ENCODE data around the gene SLC6A11.
A peak's percentile ranks its signal among the peaks of the same experiment; 100 is the strongest.

Gene SLC6A11

DNA sequence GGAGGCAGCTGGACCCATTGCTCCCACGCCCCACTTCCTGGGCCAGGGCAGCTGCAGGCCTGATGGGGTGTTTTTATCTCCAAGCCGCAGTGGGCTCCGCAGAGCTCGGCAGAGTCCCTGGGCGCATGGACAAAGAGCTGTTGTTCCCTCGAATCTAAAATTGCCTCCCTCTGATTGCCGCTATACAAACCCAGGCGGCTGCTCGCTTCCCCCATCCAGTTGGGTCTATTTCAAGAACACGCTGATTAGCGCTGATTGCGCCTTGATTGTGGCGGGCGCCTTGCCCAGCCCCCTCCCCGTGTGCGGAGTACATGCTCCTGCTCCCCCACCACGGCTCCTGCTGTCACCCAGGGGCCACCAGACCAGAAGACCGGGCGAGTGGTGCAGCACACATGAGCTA lies 133.2 kb downstream of the SLC6A11 start:
- FAIRE-seq (no peak), DNase-seq (ENCODE audit: insufficient read length, low spot score) (no peak)

DNA sequence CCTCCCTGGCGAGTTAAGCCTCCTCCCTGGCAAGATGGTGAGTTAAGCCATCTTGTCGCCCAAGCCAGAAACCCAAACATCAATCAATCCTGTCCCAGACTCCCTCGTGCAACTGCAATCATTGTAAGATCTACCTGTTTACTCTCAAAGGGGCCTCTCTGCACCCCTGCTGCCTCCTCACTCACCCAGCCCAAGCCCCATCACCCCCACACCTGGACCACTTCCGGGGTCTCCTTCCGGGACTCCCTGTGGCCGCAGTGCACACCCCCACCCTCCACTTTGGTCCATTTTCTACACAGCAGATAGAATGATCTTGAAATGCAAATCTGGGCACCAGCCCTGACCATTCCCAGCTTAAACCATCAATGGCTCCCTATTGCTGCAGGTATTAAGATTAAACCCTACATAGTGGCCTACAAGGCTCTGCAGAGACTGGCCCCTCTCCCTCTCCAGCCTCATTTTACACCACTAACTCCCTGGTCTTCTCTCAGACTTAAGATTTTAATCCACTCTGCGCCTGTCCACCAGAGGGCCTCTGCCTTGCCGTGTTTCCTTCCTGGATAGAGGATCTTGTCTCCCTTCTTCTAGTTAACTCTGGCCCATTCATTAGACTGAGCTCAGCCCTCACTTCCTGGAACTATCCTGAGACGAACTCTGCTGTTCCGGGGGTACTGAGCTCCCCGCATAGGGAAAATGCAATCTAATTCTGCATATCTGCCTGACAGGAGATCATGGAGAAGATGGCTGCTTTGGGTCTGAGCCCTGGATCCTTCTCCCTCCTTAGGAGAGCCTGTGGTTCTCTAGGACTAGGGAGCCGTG lies 134.7 kb downstream of the SLC6A11 start:
- DNase-seq (ENCODE audit: insufficient read length, low spot score) (peak; percentile 46), FAIRE-seq (no peak)

DNA sequence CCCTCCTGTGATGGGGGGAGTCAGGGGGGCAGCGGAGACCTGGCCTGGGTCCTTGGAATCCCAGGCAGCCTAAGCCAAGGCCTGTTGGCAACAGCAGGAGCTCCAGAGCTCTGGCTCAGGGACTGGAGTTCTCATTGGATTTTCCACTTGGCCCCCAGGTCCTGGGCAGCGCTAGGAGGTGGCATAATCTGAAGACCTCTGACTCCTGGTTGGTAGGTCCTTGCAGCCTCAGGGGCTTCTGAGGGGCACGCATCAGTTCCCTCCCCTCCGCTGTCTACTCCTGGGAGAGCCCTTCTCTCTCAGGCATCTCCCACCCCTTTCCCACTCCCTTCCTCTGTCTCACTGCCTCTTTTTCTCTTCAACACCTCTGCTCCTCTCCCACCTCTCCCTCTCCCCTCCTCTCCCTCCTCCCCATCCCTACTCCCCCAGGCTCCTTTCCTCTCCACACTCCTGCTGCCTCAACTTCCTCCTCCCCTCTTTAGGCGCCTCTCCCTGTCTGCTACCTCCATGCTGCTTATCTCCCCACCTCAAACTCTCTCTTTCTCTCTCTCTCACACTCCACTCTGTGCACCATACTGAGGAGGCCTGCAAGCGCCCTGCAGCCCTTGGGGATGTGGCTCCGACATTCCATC lies 135.4 kb downstream of the SLC6A11 start:
- DNase-seq (ENCODE audit: insufficient read length, low spot score) (no peak), FAIRE-seq (no peak)

DNA sequence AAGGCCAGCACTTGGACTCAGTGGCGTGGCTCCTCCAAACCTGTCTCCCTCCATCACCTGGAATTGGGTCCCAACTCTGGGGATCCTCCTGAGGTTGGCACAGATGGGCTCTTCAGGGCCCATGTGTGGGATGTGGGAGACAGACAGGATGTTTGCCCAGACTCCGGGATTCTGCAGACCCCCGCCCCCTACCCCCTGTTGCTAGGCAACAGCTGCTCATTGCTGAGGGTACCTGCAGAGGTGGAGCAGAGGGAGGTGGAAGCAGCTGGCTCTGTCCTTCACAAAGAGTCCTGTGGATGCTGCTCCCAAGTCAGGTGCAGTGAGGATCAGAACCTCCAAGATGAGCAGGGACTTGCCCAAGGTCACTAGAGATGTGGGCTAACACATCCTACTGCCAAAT lies 136.5 kb downstream of the SLC6A11 start:
- FAIRE-seq (no peak), DNase-seq (ENCODE audit: insufficient read length, low spot score) (no peak)

DNA sequence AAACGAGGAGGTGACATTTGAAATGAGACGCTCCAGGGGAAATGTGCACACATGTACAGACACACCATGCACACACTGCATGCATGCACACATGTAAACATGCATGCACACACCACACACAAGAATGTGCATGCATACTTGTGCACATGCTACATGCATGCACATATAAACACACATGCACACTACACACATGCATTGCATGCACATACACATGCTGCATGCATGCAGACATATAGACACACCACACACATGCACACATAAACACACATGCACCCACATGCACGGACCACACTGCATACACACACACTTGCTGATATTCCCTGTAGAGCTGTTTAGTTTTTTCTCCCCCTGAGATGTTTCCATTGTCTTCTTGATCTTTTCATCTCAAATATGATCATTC lies 138.7 kb downstream of the SLC6A11 start:
- DNase-seq (ENCODE audit: insufficient read length, low spot score) (no peak), FAIRE-seq (peak; percentile 87)

DNA sequence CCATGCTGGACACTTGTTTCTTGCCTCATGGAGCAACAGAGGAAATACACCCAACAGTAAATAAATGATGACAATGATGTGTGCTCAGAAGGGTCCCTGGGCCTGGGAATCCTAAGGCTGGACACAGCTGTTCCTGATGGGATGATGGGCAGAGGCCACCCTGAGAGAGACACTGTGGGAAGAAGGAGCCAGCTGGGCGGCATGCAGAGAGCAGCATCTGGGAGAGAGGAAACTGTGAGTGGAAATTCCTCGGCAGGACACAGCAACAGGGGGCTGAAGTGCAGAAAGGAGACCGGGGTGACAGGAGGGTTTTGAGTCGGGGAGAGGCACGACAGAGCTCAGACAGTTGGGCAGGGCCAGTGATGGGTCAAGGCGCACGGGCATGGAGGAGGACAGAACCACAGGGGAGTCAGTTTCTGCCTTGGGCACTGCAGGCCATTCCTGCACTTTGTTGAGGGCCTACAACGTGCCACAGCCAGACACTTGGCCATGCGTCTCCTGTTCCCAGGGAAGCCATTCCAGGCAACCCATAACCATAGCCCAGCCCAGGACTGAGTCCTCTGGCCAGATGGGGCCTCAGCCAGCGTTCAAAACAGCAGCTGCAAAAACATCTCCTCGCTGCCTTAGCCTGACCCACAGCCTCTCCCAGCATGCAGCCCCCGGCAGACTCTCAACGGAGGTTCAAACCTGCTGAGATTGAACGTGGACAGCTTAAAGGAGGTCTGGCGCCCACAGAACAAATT lies 139.9 kb downstream of the SLC6A11 start:
- FAIRE-seq (no peak), DNase-seq (ENCODE audit: insufficient read length, low spot score) (no peak)

DNA sequence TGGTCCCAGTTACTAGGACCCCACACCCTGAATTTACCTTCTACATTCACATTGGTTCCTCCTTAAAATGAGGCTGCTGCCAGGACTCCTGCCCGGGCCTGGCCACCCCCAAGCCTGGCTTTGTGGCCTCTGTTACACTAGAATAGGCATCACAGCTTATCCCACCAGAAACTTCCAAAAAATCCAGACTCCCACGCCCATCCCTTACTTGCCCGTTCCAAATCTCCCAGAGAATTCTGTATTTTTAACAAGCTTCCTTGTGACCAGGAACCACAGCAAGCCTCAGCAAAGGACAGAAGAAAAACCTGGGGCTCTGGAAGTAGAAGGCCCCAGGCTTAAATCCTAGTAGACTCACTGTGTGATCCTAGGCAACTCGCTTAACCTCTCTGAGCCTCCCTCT lies 140.5 kb downstream of the SLC6A11 start:
- FAIRE-seq: no peak
- no peak for DNase-seq (ENCODE audit: insufficient read length, low spot score)

DNA sequence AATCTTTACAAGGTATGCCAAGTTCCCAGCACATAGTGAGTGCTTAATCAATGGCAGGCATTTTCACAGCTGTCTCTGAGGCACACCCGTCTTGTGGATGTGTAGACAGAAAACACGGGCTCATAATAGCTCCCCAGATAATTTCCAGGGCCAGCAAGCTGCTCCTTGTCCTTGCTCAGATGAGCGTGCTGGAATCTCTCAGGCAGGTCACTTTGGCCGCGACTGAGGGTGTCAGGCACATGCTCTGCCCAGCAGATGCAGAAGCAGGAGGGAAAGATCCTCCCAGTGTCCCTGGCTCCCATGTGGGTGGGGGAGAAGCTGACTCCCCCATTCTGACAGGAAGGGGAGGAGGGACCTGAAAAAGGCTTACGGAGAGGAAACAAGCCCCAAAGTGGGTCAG lies 141.0 kb downstream of the SLC6A11 start:
- DNase-seq (ENCODE audit: insufficient read length, low spot score): no peak

DNA sequence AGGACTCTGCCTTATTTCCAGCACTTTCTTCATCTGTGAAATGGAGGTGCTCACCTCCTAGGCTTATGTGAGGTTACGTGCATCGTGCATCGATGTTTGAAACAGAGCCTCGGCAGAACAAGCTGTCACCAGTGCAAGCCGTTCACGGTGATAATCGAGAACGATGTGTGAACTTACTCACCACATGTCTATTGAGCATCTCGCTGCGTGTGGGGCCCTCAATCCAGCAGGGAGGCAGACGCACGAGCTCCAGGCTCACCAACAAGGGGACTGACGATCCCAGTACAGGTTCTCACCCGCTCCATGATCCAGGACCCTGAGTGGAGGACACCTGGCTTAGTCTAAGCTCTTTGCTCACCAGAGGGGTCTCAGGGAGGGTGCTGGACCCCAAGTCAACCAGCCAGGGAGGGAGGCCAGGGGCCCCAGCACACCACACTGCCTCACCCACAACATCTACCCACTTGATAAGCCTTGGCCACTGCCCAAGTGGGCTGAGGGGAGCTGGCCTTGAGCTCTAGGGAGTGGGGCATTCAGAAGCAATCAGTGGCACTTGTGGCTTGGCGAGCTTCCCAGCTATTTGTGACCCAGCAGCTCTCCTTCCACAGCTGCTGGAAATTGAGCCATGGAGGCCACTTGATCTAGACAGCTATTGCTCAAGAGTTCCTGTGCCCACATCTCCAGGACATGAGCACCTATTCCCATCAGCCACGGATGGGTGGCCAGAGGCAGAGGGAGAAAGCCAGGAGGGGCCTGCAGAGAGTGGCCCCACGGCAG lies 142.1 kb downstream of the SLC6A11 start:
- FAIRE-seq (no peak), DNase-seq (ENCODE audit: insufficient read length, low spot score) (peak; percentile 18)

More for the DNA sequence above, 141.0 kb downstream of the SLC6A11 start:
- FAIRE-seq: no peak

DNA sequence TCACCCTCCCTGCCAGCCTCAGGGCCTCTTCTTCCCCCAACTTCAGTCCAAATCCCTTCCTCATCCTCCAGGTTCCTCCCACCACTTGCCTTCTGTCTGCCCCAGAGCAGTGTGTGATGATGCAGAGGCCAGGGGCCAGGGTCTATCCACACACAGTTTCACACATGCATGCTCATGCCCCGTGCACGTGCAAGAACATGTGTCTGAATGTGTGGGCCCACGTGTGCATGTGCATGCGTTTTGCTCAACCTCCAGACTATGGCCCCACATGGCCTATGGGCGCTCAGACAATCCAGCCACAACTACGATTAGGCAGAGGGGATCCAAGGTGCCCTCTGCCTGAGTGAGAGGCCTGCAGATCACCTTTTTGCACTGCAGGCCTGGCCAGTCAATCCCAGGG lies 144.2 kb downstream of the SLC6A11 start:
- DNase-seq (ENCODE audit: insufficient read length, low spot score) (no peak), FAIRE-seq (no peak)

DNA sequence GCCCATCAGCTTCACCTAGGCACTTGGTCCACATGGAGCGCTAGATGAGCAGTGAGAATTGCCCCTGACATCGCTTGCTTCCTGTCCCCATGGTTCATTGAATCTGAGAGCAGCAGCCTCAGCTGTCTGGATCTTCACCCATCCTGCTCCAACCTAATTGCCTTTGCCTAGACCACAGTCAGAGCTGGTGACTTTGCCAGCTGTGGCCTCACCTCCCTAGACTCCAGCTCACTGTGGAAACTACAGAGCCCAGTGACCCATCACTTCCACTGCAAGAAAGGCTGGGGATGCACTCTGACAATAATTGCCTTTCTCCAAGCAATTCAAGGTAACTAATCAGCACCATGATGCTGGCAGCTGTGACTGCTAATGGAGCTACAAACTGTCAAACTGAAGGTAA lies 145.9 kb downstream of the SLC6A11 start:
- no peak for DNase-seq (ENCODE audit: insufficient read length, low spot score)
- no peak for FAIRE-seq

DNA sequence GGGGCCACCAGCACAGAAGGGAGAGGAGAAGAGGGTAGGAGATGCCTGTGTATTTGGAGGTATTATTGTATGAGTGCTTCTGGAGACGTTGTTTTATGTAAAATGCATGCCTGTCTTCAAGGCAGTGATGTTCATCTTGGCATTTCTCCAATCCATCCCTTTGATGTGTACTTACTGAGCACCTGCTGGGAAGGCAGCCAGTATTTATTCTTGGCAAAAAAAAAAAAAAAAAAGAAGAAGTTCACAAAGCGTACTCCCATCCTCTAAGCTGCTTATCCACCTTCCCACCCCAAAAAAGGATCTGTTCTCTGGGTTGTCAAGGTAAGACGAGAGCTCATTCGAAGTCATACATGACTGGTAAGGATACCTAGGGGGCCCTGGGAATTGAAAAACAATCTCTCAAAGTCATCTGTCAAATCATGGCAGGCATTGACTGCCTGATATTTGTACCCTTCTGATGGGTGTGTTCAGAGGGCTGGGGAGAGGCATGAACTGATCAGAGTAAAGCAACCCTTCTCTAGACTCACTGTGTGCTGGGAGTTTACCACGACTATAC lies 146.5 kb downstream of the SLC6A11 start:
- FAIRE-seq (no peak), DNase-seq (ENCODE audit: insufficient read length, low spot score) (no peak)

DNA sequence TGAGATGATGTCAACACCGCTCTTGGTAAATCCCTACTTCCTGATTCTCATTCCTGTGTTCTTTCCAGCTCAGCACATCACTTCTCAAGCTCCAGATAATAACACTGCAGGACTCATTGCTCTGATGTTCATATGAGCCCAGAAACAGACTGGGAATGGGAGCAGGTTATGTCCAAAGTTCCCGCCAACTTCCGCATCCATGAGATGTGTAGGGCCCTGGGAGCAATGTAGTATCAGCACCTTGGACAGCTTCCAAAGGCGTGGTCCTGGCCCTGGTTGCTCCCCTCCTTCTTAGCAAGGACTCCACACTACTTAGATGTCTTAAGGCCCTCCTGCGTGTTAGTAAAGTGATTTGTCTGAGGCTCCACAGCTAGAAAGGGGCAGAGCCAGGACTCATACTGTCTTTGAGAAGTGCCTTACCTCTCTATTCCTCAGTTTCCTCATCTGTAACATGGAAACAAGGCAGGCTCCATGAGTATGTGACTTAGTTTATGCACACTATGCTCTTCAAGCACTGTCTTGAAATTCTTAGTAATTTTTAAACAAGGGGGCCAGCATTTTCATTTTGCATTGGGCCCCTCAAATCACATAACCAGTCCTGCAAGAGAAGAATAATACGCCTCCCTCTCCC lies 148.6 kb downstream of the SLC6A11 start:
- DNase-seq (ENCODE audit: insufficient read length, low spot score) (peak; percentile 27), FAIRE-seq (peak; percentile 13)

DNA sequence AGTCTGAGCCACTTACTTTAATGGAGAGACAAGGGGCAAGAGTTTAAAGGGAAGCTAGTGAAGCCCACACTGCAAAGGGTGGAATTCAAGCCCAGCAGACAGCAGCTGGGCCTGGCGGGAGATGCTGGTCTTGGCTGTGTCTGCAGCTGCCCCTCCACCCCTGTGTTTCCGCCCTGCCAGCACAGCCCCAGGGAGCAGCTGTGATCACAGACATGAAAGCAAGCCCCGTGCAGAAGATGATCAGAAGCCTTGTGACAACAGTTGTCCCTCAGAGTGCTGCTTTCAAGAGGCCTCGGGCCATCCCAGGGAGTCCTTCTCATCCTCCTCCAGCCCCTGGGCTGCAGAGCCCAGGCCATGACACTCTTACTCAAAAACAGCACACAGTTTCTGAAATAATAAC lies 152.4 kb downstream of the SLC6A11 start:
- FAIRE-seq: no peak
- DNase-seq (ENCODE audit: insufficient read length, low spot score): no peak

DNA sequence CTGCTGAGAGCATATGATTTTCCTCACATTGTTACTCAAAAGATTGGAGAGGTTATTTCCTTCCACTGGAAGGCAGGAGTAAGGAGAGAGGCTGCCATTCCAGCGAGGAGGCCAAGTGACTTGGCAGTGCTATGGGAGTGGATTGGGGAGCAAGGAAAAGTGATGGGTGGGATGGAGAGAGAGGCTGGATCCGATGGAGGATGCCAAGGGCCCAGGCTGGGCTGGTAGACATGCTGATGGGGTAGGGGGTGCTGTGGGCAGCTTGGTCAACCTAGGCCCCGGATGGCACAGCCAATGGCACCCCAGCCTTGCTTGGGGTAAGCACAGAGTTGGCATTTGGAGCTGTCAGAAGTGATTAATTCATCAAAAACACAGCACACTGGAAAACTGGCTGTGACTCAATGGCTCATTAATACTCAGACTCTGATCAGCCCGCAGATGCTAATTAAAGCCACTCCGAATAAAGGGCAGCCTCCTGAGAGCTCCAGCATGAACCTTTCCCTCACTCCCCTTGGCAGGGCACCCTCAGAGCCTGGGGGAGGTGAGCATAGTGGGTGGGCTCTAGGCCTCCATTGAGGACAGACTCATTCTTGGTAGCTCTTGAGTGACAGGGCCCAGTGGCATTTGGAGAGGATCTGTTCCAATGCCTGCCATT lies 154.4 kb downstream of the SLC6A11 start:
- FAIRE-seq (no peak), DNase-seq (ENCODE audit: insufficient read length, low spot score) (no peak)

DNA sequence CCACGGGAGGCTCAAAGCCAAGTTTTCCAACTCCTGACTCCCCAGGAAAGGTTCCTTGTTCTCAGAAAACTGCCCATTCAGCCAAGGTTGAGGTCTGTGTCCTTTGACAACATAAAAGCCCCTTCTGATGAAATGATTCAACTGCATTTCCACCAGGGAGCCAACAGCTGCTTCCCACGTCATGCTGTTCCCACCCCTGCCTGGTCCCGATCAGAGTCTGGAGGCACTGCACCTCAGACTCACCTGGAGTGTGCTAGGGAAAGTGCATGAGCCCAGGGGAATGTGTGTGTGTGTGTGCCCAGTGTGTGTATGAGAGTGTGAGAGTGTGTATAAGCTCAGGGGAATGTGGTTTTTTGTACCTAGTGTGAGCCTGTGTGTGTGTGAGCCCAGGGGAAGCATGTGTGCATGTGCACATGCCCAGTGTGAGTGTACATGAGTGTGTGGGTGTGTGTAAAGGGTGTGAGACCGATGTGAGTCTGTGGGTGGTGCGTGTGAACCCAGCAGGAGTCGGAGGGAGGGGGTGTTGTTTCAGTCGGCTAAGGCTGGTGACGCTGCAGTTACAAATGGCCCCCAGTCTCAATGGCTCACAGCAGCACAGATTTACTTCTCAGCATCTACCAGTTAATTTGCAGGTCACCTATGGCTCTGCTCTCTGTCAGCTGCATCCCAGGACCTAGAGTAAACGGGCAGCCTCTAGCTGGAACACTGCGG lies 156.2 kb downstream of the SLC6A11 start:
- DNase-seq (ENCODE audit: insufficient read length, low spot score) (no peak), FAIRE-seq (peak; percentile 20)

DNA sequence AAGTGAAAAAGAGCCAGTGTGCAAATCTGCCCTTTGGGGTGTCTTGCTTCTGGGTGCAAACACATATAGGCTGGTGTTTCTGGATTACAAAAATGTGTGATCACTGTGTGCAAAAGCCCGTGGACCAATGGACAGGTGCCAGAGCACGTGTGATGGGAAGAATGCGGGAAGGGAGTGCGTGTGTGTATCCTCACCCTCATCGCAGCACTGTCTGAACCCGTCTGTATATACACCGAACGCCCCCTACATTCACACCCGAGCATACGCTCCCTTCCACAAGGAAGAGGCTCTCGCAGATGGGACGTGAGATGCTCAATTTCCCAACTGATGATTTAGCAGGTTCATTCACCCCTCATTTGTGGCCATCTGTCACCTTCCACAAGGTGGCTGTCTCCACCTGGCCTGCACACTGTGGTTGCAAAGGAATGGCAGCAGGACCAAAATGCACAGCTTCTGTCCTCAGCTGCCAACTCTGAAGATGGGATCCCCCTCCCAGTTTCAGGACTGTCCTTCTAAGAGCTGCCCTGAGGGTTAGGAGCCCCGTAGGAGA lies 157.1 kb downstream of the SLC6A11 start:
- no peak for FAIRE-seq
- DNase-seq (ENCODE audit: insufficient read length, low spot score): no peak

DNA sequence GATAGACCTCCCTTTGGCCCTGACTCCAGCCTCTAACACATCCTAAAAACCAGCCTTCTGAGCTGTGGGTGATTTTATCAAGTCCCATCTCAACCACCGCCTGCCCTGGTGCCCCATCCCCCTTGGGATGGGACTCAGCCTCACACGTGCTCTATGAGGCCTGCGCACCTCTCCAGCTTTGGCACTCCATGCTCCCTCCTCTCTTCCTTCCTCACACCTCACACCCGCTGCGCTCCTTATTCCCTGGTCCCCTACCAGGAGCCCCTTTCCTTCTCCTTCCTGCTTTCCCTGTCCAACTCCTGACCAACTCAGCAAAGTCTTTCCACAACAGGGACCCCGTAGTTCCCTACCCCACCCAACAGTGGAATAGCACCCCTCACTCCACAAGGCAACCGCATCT lies 158.1 kb downstream of the SLC6A11 start:
- no peak for DNase-seq (ENCODE audit: insufficient read length, low spot score)
- no peak for FAIRE-seq
